Measurements from ENCODE around the gene NPL. TPM values are rescaled to one million over a fixed set of nuclear protein-coding genes. Genes with fewer than 3 reads are reported as not detected.

NPL gene
- total RNA-seq, 2 experiments from 2014 or later = 2.2 to 6.3 TPM

DNA sequence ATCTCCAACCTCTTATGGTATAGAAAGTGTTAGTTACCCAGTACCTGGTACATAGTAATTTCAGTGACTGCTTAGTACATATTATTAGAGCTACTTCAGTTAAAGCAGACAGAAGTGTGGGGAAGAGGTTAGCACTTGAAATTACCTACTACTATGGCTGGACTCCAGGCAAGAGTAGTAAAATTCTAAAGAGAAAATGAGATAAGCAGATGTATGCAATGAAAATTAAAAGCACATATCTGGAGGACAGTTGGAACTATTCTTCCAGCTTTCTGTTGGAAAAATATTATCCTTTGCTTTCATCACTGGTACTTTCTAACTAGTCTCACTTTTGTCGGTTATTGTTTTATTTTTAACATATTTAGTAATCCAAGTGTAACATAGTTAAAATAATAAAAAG is 73.3 kb downstream of the NPL start:
- no peak overlapping the region for H3K4me2 ChIP-seq (ENCODE audit: low read length)
- CTCF ChIA-PET (ENCODE audit: unreplicated experiment) = no interaction called here
- peaks cover 39% of the 10 kb centered on the region; the same call in 1 of the 2 replicates for H3K79me2 ChIP-seq (ENCODE audit: insufficient read depth, low read depth, low read length)
- H3K9me3 ChIP-seq (ENCODE audit: low read length) = no peaks in the 10 kb centered on the region
- no peak overlapping the region for H3K27ac ChIP-seq (ENCODE audit: low read depth, low read length, poor library complexity, severe bottlenecking)
- intact Hi-C loops (cut with micrococcal nuclease; ENCODE audit: unreplicated experiment) = no loop called here
- no peaks in the 10 kb centered on the region for H3K9me2 ChIP-seq (ENCODE audit: insufficient read depth, low read length)
- no peak for DNase-seq (ENCODE audit: low spot score)
- no peak for TF ChIP-seq EZH2phosphoT487 (IDR thresholded peaks at IDR 0.05; ENCODE audit: borderline replicate concordance, low read depth, low read length)
- TF ChIP-seq, protein P1, sequence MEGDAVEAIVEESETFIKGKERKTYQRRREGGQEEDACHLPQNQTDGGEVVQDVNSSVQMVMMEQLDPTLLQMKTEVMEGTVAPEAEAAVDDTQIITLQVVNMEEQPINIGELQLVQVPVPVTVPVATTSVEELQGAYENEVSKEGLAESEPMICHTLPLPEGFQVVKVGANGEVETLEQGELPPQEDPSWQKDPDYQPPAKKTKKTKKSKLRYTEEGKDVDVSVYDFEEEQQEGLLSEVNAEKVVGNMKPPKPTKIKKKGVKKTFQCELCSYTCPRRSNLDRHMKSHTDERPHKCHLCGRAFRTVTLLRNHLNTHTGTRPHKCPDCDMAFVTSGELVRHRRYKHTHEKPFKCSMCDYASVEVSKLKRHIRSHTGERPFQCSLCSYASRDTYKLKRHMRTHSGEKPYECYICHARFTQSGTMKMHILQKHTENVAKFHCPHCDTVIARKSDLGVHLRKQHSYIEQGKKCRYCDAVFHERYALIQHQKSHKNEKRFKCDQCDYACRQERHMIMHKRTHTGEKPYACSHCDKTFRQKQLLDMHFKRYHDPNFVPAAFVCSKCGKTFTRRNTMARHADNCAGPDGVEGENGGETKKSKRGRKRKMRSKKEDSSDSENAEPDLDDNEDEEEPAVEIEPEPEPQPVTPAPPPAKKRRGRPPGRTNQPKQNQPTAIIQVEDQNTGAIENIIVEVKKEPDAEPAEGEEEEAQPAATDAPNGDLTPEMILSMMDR (conservative IDR thresholded peaks at IDR 0.05; ENCODE audit: low read length) = no peak
- BruUV-seq (replicated peaks) = no TSS peak
- H2AFZ ChIP-seq (ENCODE audit: low read length) = no peak overlapping the region
- peaks cover 99% of the 10 kb centered on the region for H3K36me3 ChIP-seq (ENCODE audit: insufficient read depth, low read length)
- H4K20me1 ChIP-seq (ENCODE audit: insufficient read depth, low read length) = peaks cover 26% of the 10 kb centered on the region
- POLR2A ChIA-PET = interaction anchor here (1.0 kb wide), 1 partner anchor 9 kb away, joined by 3 read pairs; no protein-coding TSS in a partner anchor
- H3K4me1 ChIP-seq (ENCODE audit: insufficient read depth, low read length, poor library complexity, severe bottlenecking) = no peaks in the 10 kb centered on the region
- H3K4me3 ChIP-seq (ENCODE audit: low read depth, low read length, poor library complexity, severe bottlenecking) = no peak overlapping the region

DNA sequence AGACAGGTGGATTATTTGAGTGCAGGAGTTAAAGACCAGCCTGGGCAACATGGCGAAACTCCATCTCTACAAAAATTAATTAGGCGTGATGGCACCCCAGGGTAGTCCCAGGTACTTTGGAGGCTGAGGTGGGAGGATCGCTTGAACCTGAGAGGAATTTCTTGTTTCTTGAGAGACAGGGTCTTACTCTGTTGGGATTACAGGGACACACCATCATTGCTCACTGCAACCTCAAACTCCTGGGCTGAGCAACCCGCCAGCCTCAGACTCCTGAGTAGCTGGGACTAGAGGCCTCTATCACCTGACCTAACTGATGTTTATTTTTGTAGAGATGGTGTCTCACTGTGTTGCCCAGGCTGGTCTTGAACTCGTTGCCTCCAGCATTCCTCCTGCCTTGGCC is 74.4 kb downstream of the NPL start:
- DNase-seq (ENCODE audit: low spot score) = no peak
- Histone ChIP-seq H4K20me1 (ENCODE audit: insufficient read depth, low read length) (peaks cover 18% of the 10 kb centered on the region), H2AFZ (ENCODE audit: low read length) (no peak overlapping the region), H3K27ac (ENCODE audit: low read depth, low read length, poor library complexity, severe bottlenecking) (no peak overlapping the region), H3K79me2 (ENCODE audit: insufficient read depth, low read depth, low read length) (peaks cover 39% of the 10 kb centered on the region; the same call in 1 of the 2 replicates), H3K9me3 (ENCODE audit: low read length) (no peaks in the 10 kb centered on the region), H3K4me3 (ENCODE audit: low read depth, low read length, poor library complexity, severe bottlenecking) (no peak overlapping the region), H3K4me1 (ENCODE audit: insufficient read depth, low read length, poor library complexity, severe bottlenecking) (no peaks in the 10 kb centered on the region), H3K4me2 (ENCODE audit: low read length) (no peak overlapping the region), H3K36me3 (ENCODE audit: insufficient read depth, low read length) (peaks cover 99% of the 10 kb centered on the region), H3K9me2 (ENCODE audit: insufficient read depth, low read length) (no peaks in the 10 kb centered on the region)
- intact Hi-C loops (cut with micrococcal nuclease; ENCODE audit: unreplicated experiment) = no loop called here
- no peak for TF ChIP-seq EZH2phosphoT487 (IDR thresholded peaks at IDR 0.05; ENCODE audit: borderline replicate concordance, low read depth, low read length)
- TF ChIP-seq, protein P1 (conservative IDR thresholded peaks at IDR 0.05; ENCODE audit: low read length) = no peak
- no TSS peak for BruUV-seq (replicated peaks)
- CTCF ChIA-PET (ENCODE audit: unreplicated experiment) = no interaction called here
- POLR2A ChIA-PET = no interaction called here

DNA sequence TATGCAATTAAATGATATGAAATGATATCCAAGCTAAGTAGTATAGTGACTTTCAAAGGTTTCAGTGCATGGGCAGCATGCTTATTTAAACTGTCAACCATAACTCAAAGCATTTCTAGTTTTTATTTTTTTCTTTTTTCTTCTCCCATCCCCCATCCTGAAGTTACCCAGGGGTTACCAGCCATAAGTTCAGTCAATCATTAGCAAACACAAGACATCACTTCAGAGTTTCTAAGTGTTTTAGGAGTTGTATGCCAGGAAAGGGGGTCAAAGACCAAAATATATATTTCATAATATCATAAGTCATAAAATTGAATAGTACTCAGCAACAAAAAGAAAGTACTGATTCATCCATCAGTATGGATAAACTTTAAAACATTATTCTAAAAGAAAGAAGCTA is 78.3 kb downstream of the NPL start:
- TSS peak; percentile 2 for BruUV-seq (replicated peaks)
- ChIA-PET POLR2A (interaction anchor here (0.6 to 1.3 kb wide), 3 partner anchors 11 to 60 kb away, joined by 3 to 5 read pairs (median 3); no protein-coding TSS in a partner anchor), CTCF (ENCODE audit: unreplicated experiment) (no interaction called here)
- H4K20me1 ChIP-seq (ENCODE audit: insufficient read depth, low read length) = 0 out of 2 replicates have a peak, but pooled peaks cover 3% of the 10 kb centered on the region
- H3K27ac ChIP-seq (ENCODE audit: low read depth, low read length, poor library complexity, severe bottlenecking) = no peak overlapping the region
- H3K9me2 ChIP-seq (ENCODE audit: insufficient read depth, low read length) = no peaks in the 10 kb centered on the region
- no peak overlapping the region for H3K4me3 ChIP-seq (ENCODE audit: low read depth, low read length, poor library complexity, severe bottlenecking)
- no peaks in the 10 kb centered on the region for H3K4me1 ChIP-seq (ENCODE audit: insufficient read depth, low read length, poor library complexity, severe bottlenecking)
- no peak overlapping the region for H2AFZ ChIP-seq (ENCODE audit: low read length)
- H3K36me3 ChIP-seq (ENCODE audit: insufficient read depth, low read length) = peaks cover 100% of the 10 kb centered on the region
- H3K79me2 ChIP-seq (ENCODE audit: insufficient read depth, low read depth, low read length) = peaks cover 28% of the 10 kb centered on the region; the same call in 1 of the 2 replicates
- no peak for TF ChIP-seq EZH2phosphoT487 (IDR thresholded peaks at IDR 0.05; ENCODE audit: borderline replicate concordance, low read depth, low read length)
- TF ChIP-seq, protein P1 (conservative IDR thresholded peaks at IDR 0.05; ENCODE audit: low read length) = no peak
- DNase-seq (ENCODE audit: low spot score) = no peak
- no peaks in the 10 kb centered on the region for H3K9me3 ChIP-seq (ENCODE audit: low read length)
- no peak overlapping the region for H3K4me2 ChIP-seq (ENCODE audit: low read length)
- intact Hi-C loops (cut with micrococcal nuclease; ENCODE audit: unreplicated experiment) = no loop called here

Data from OCI-LY7 (cell line).